OCI-LY3 (cell line): ENCODE data around the gene SMPDL3A.

Source experiments
- EZH2phosphoT487 ChIP-seq: fragments of 200-600 bp; shearing (Covaris generic); IDR thresholded peaks from 2 replicates; pipeline ENCODE4 v1.6.1; 2018; ENCODE audit warnings: antibody characterized with exemption, mixed run types, low read depth
- TF ChIP-seq, protein P1 (sequence below): fragments of 200-600, 300-600 bp; sonication (generic); IDR thresholded peaks from 2 replicates; pipeline ENCODE4 v1.5.1; 2014; ENCODE audit warnings: antibody characterized with exemption, low read length, low read depth

GRCh38 chr6:122799140-122799745 lies 10.2 kb downstream of the SMPDL3A start:
- no peak for TF ChIP-seq EZH2phosphoT487
- TF ChIP-seq, protein P1, sequence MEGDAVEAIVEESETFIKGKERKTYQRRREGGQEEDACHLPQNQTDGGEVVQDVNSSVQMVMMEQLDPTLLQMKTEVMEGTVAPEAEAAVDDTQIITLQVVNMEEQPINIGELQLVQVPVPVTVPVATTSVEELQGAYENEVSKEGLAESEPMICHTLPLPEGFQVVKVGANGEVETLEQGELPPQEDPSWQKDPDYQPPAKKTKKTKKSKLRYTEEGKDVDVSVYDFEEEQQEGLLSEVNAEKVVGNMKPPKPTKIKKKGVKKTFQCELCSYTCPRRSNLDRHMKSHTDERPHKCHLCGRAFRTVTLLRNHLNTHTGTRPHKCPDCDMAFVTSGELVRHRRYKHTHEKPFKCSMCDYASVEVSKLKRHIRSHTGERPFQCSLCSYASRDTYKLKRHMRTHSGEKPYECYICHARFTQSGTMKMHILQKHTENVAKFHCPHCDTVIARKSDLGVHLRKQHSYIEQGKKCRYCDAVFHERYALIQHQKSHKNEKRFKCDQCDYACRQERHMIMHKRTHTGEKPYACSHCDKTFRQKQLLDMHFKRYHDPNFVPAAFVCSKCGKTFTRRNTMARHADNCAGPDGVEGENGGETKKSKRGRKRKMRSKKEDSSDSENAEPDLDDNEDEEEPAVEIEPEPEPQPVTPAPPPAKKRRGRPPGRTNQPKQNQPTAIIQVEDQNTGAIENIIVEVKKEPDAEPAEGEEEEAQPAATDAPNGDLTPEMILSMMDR: no peak
